ENCODE results near the gene ZNF580.
A peak's percentile ranks its signal among the peaks of the same experiment; 100 is the strongest.

Gene ZNF580

GRCh38 chr19:55640577-55641425, at the start of gene ZNF580:
ZNF580 (plus strand) TSS chr19:55641002; CDS start chr19:55642509, 1,507 bp downstream.
- no peak for DNase-seq (ENCODE audit: low read depth)

- DNase-seq (ENCODE audit: low read depth): no peak
Observed at GRCh38 chr19:55591555-55591954, 49.2 kb upstream of the ZNF580 start.

- no peak for DNase-seq (ENCODE audit: low read depth)
Observed at GRCh38 chr19:55592391-55593090, 48.3 kb upstream of the ZNF580 start.

- DNase-seq (ENCODE audit: low read depth): no peak
Observed at GRCh38 chr19:55593096-55593772, 47.6 kb upstream of the ZNF580 start.

GRCh38 chr19:55594996-55595545, 45.7 kb upstream of the ZNF580 start:
- no peak for DNase-seq (ENCODE audit: low read depth)

GRCh38 chr19:55596304-55596703, 44.5 kb upstream of the ZNF580 start:
- DNase-seq (ENCODE audit: low read depth): no peak

- DNase-seq (ENCODE audit: low read depth): no peak
Observed at GRCh38 chr19:55597501-55597921, 43.3 kb upstream of the ZNF580 start.

- no peak for DNase-seq (ENCODE audit: low read depth)
Observed at GRCh38 chr19:55598034-55598433, 42.8 kb upstream of the ZNF580 start.

- DNase-seq (ENCODE audit: low read depth): peak; percentile 82
Observed at GRCh38 chr19:55598719-55599467, 41.9 kb upstream of the ZNF580 start.

- DNase-seq (ENCODE audit: low read depth): peak; percentile 92
Observed at GRCh38 chr19:55599468-55599841, 41.3 kb upstream of the ZNF580 start, which contains the start of gene FIZ1. FIZ1 (minus strand) TSS chr19:55599517; CDS start chr19:55597865, 1,652 bp downstream.

GRCh38 chr19:55599842-55600661, 40.8 kb upstream of the ZNF580 start, which contains the start of gene ZNF524:
ZNF524 (plus strand) TSS chr19:55600288; CDS start chr19:55602113, 1,825 bp downstream.
- peak; percentile 71 for DNase-seq (ENCODE audit: low read depth)

GRCh38 chr19:55600662-55601028, 40.2 kb upstream of the ZNF580 start:
- DNase-seq (ENCODE audit: low read depth): no peak

GRCh38 chr19:55601084-55601483, 39.7 kb upstream of the ZNF580 start:
- no peak for DNase-seq (ENCODE audit: low read depth)

- no peak for DNase-seq (ENCODE audit: low read depth)
Observed at GRCh38 chr19:55602104-55603001, 38.4 kb upstream of the ZNF580 start.

GRCh38 chr19:55603115-55603514, 37.7 kb upstream of the ZNF580 start:
- no peak for DNase-seq (ENCODE audit: low read depth)

- DNase-seq (ENCODE audit: low read depth): no peak
Observed at GRCh38 chr19:55603581-55604292, 37.1 kb upstream of the ZNF580 start.

- peak; percentile 97 for DNase-seq (ENCODE audit: low read depth)
Observed at GRCh38 chr19:55605207-55605636, 35.6 kb upstream of the ZNF580 start.

GRCh38 chr19:55605637-55606470, 34.9 kb upstream of the ZNF580 start, which contains the start of gene ZNF865:
ZNF865 (plus strand) TSS chr19:55605647; CDS start chr19:55613619, 7,972 bp downstream.
- peak; percentile 59 for DNase-seq (ENCODE audit: low read depth)

Data from activated T-cell treated with anti-CD3 and anti-CD28 coated beads for 1 hour (primary cell).